Dedifferentiated amniotic fluid mesenchymal stem cell (primary cell): ENCODE results near the gene OCIAD1.
"Not testable (repeated sequence)": the region's sequence is repeated elsewhere in the genome, so short reads cannot be mapped to it uniquely, and the experiment has no call there.

ENCODE experiments used
- DNase-seq: peaks from one replicate; pipeline ENCODE4 v3.0.0-alpha.2; 2016; ENCODE audit errors: extremely low spot score

Gene OCIAD1

DNA sequence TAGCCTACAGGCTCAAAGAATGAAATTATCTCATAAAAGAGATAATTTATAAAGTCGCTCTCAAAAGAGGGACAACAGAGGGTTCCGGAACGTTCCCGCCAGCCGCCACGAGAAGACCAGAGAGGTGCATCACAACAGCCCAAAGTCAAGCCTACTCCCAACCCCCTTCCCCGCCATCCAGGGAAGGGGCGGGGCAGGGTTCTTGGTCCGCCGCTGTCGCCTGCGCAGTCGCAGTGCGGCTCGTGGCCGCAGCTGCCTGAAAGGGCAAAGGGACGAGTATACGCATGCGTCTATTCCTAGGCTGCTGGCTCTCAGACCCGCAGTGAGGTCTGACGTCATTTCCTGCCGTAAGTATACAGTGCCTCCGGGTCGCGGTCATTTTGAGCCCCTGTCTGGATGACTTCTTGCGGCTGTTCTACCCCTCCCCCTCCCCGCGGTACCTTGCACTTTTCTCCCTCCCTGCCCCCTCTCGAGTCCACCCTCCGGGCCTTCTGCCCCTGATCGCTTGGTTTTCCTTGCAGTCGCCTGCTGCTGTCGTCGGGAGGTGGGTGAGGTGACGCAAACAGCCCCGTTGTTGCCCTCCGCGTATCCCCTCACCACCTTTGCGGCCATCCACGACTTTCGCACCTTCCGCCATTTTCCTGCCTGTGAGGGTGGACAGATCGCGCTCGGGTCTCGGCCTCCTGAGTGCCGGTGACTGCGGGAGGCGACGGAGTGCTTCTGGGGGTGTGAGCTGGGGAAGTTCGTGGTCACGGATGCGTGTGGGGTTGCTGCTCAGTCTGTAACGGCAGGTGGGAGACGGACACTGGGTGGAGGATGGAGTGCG is at the start of gene OCIAD1:
OCIAD1 (plus strand) TSS at position 383 of the 826 bp plus-strand sequence. CDS start 1,537 bp downstream, outside the sequence.
- DNase-seq = peak; percentile 99

DNA sequence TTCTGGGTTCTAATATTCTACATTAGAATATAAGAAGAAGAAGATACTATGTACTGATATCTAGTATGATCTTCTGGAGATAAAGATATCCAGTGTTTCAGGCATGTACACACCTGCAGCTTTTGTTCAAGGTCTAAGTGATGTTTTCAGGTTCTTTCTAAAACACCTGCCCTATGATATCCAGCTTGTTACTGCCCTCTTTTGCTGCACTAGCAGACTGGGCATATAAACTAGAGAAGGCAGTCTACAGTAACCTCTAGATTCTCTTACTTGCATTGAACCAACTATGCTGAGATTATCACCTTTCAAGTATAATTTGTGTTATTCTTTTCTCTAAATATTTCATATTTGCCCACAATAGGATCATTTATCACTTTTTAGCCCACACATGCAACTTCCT is 48.9 kb upstream of the OCIAD1 start:
- no peak for DNase-seq

GRCh38 chr4:48785302-48785701 is 45.6 kb upstream of the OCIAD1 start:
- DNase-seq = no peak

GRCh38 chr4:48786549-48786948 is 44.3 kb upstream of the OCIAD1 start:
- no peak for DNase-seq

GRCh38 chr4:48787056-48787455 is 43.8 kb upstream of the OCIAD1 start:
- DNase-seq = no peak

GRCh38 chr4:48790561-48790960 is 40.3 kb upstream of the OCIAD1 start:
- DNase-seq = no peak

GRCh38 chr4:48791313-48791712 is 39.6 kb upstream of the OCIAD1 start:
- no peak for DNase-seq

DNA sequence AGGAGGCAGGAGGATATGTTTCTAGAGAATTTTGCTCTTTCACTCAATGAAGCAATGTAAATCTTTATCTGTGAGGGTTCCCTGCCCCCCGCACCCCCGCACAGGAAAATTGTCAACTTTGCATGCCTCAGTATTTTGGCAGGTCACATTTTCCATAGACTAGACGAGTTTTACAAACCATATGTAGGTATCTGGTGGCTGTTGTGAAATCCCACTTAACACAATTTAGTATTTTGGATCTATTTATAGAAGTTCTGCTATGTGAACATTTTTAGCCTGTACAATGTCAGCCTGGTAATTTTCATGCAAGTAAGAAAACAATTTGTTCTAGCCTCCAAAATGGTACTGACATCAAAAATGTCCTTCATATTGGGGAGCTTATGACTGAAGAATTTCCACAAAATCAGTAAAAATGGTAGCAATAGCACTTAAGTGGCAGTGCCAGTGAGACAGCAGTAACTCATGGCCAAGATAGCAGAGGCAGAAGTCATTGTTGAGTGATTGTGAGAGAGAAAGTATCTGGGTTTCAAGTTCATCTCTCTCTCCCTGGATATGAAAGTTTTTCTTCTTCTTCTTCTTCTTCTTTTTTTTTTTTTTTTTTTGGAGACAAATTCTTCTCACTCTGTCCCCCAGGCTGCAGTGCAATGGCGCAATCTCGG is 38.4 kb upstream of the OCIAD1 start:
- DNase-seq = no peak

DNA sequence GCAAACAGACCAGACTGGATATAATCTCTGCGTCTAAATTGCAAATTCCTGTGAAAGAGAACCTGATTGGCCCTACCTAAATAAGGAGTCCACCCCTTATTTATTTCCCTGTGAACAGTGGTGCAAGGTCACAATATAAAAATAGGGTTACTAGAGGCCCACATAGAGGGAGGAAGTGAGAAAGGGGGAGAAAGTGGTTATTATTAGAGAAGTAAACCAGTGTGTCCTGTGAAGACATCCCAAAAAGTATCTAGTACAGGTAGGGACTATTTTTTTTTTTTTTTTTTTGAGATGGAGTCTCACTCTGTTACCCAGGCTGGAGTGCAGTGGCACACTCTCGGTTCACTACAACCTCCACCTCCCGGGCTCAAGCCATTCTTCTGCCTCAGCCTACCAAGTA is 35.8 kb upstream of the OCIAD1 start:
- no peak for DNase-seq

DNA sequence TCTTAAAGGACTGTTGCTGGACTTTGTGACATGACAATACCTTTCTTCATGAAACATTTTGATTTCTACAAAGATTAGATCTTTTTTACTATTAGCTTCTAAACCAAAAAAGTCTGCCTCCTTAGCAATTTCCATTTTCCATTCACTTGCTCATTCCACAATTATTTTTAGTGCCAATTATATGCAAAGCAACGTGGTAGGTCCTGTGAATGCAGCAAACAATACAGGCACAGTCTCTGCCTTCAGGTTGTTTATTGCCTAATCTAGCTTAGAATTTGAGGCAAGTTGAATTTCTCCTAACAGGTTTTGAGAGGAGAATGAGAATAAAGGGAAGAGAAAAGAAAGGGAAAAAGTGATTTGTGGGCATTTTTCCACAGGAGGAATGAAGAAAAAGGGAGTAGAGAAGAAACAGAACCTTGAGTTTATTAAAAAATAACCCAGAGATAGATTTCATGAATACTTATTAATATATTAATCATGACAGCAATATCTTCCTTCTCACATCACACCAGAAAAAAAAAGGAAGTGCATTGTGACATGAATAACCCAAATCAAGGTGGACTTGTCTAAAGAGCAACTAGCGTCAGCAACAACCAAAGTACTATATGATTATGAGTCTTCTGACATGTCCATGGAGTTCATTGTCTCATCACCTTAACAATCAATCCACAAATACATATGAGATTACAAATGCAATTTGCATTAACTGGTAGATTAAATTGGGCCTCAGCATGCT is 34.5 kb upstream of the OCIAD1 start:
- DNase-seq = no peak

GRCh38 chr4:48796927-48797679 is 33.8 kb upstream of the OCIAD1 start:
- DNase-seq = no peak

- no peak for DNase-seq
Measured at GRCh38 chr4:48798117-48798516, 32.8 kb upstream of the OCIAD1 start.

GRCh38 chr4:48799157-48799556 is 31.7 kb upstream of the OCIAD1 start:
- DNase-seq = no peak

DNA sequence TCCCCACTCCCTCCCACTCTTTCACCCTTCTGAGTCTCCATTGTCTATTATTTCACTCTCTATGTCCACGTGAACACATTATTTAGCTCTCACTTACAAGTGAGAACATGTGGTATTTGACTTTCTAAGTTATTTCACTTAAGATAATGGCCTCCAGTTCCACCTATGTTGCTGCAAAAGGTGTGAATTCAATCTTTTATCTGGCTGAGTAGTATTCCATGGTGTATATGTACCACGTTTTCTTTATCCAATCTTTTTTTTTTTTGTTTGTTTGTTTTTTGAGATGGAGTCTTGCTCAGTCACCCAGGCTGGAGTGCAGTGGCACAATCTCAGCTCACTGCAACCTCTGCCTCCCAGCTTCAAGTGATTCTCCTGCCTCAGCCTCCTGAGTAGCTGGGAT is 30.7 kb upstream of the OCIAD1 start:
- not testable (repeated sequence) for DNase-seq

GRCh38 chr4:48801016-48801715 is 29.7 kb upstream of the OCIAD1 start:
- no peak for DNase-seq

DNA sequence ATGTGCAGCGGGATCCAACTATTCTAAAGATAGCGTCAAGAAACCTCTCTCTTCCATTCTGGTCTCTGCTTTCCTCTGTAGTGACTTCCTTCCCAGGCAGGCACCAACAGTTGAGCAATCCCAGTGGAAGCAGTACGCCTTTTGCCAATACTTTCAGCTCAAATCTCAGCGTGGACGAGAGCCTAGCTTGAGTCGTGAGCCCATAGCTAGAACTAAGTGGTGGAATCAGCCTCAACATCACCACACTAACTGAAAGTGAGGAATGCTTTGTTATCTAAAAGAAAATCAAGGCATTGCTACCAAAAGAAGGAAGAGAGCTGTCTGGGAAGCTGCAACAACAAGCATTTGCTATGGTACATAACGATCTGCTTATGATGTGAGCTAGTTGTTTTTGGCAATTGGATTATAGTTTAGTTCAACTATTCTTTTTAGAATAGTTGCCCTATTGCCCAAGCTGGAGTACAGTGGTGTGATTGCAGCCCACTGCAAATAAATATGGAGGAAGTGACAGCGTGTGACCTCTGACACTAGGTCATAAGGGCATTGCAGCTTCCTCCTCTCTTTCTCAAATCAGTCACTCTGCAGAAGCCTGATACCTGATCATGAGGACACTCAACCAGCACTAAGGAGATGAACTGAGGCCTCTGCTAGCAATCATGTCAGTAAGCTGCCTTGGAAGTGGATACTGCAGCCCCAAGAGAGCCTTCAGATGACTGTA is 26.1 kb upstream of the OCIAD1 start:
- DNase-seq = no peak

DNA sequence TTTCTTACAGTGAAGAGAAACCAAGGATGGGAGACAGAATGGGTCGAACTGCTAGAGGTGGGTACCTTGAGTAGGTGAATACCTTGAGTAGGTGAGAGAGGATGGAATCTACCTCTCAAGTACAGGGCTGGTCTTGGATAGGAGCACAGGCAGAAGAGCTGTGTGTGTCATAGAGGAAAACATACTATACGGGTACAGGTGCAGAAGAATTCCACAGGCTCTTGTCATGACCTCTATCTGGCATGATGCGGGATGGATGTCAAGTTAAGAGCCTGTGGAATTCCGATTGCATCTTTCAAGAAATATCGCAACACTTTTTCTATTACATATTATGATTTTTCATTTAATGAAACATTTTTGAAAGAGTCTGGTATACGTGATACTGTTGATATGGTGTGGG is 18.0 kb upstream of the OCIAD1 start:
- no peak for DNase-seq

GRCh38 chr4:48813964-48814363 is 16.9 kb upstream of the OCIAD1 start:
- DNase-seq = no peak

GRCh38 chr4:48815483-48815882 is 15.4 kb upstream of the OCIAD1 start:
- DNase-seq = no peak

- not testable (repeated sequence) for DNase-seq
Measured at GRCh38 chr4:48816297-48816696, 14.6 kb upstream of the OCIAD1 start.

DNA sequence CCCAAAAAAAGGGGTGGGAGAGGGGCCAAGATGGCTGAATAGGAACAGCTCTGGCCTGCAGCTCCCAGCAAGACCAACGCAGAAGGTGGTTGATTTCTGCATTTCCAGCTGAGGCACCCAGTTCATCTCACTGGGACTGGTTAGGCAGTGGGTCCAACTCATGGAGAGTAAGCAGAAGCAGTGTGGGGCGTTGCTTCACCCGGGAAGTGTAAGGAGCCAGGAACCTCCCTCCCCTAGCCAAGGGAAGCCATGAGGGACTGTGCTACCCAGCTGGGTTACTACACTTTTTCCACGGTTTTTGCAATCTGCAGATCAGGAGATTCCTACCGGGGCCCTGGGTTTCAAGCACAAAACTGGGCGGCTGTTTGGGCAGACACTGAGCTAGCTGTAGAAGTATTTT is 13.9 kb upstream of the OCIAD1 start:
- no peak for DNase-seq
